Measurements from ENCODE around the gene TBX1. TPM values are rescaled to one million over a fixed set of nuclear protein-coding genes. Genes with fewer than 3 reads are reported as not detected.

TBX1 gene
- total RNA-seq, 1 donor from 2014 or later = 0.56 TPM

- TF ChIP-seq CTCF (IDR thresholded peaks at IDR 0.05; ENCODE audit: unreplicated experiment) = no peak
- H3K4me3 Mint-ChIP-seq (ENCODE audit: unreplicated experiment) = no peak overlapping the region
- DNase-seq (ENCODE audit: low spot score) = no peak
- H3K27ac Mint-ChIP-seq (ENCODE audit: unreplicated experiment) = no peak overlapping the region
- no peaks in the 10 kb centered on the region for H3K9me3 Mint-ChIP-seq (ENCODE audit: unreplicated experiment)
- H3K4me1 Mint-ChIP-seq (ENCODE audit: unreplicated experiment) = peaks cover 3% of the 10 kb centered on the region
- peaks cover 3% of the 10 kb centered on the region for H3K27me3 Mint-ChIP-seq (ENCODE audit: unreplicated experiment)
- no peaks in the 10 kb centered on the region for H3K36me3 Mint-ChIP-seq (ENCODE audit: low read depth, unreplicated experiment)
Measured at GRCh38 chr22:19734163-19734562, 26.4 kb upstream of the TBX1 start.

- Mint-ChIP-seq H3K4me3 (ENCODE audit: unreplicated experiment) (no peak overlapping the region), H3K27ac (ENCODE audit: unreplicated experiment) (no peak overlapping the region), H3K36me3 (ENCODE audit: low read depth, unreplicated experiment) (no peaks in the 10 kb centered on the region), H3K4me1 (ENCODE audit: unreplicated experiment) (peaks cover 3% of the 10 kb centered on the region), H3K9me3 (ENCODE audit: unreplicated experiment) (no peaks in the 10 kb centered on the region), H3K27me3 (ENCODE audit: unreplicated experiment) (peaks cover 3% of the 10 kb centered on the region)
- DNase-seq (ENCODE audit: low spot score) = no peak
- no peak for TF ChIP-seq CTCF (IDR thresholded peaks at IDR 0.05; ENCODE audit: unreplicated experiment)
Measured at GRCh38 chr22:19734837-19735382, 25.7 kb upstream of the TBX1 start.

GRCh38 chr22:19735665-19736510, 24.7 kb upstream of the TBX1 start:
- no peaks in the 10 kb centered on the region for H3K36me3 Mint-ChIP-seq (ENCODE audit: low read depth, unreplicated experiment)
- no peak overlapping the region for H3K4me3 Mint-ChIP-seq (ENCODE audit: unreplicated experiment)
- peaks cover 3% of the 10 kb centered on the region for H3K4me1 Mint-ChIP-seq (ENCODE audit: unreplicated experiment)
- no peak for DNase-seq (ENCODE audit: low spot score)
- no peaks in the 10 kb centered on the region for H3K9me3 Mint-ChIP-seq (ENCODE audit: unreplicated experiment)
- no peak for TF ChIP-seq CTCF (IDR thresholded peaks at IDR 0.05; ENCODE audit: unreplicated experiment)
- no peak overlapping the region for H3K27ac Mint-ChIP-seq (ENCODE audit: unreplicated experiment)
- H3K27me3 Mint-ChIP-seq (ENCODE audit: unreplicated experiment) = peaks cover 3% of the 10 kb centered on the region

GRCh38 chr22:19737846-19738663, 22.5 kb upstream of the TBX1 start:
- H3K27ac Mint-ChIP-seq (ENCODE audit: unreplicated experiment) = no peak overlapping the region
- no peaks in the 10 kb centered on the region for H3K9me3 Mint-ChIP-seq (ENCODE audit: unreplicated experiment)
- H3K36me3 Mint-ChIP-seq (ENCODE audit: low read depth, unreplicated experiment) = no peaks in the 10 kb centered on the region
- H3K27me3 Mint-ChIP-seq (ENCODE audit: unreplicated experiment) = peaks cover 7% of the 10 kb centered on the region
- no peak for DNase-seq (ENCODE audit: low spot score)
- no peak for TF ChIP-seq CTCF (IDR thresholded peaks at IDR 0.05; ENCODE audit: unreplicated experiment)
- no peak overlapping the region for H3K4me3 Mint-ChIP-seq (ENCODE audit: unreplicated experiment)
- no peaks in the 10 kb centered on the region for H3K4me1 Mint-ChIP-seq (ENCODE audit: unreplicated experiment)

Measured in endothelial cell (in vitro differentiated cells).